Kidney tubule cell (primary cell): ENCODE data around the gene EGFR.
A peak's percentile ranks its signal among the peaks of the same experiment; 100 is the strongest.
"Not testable (repeated sequence)": the region's sequence is repeated elsewhere in the genome, so short reads cannot be mapped to it uniquely, and the experiment has no call there.

Experiments
- DNase-seq: peaks from one replicate; pipeline ENCODE4 v3.0.0-alpha.2; 2018; ENCODE audit warnings: low spot score

The EGFR gene

DNA sequence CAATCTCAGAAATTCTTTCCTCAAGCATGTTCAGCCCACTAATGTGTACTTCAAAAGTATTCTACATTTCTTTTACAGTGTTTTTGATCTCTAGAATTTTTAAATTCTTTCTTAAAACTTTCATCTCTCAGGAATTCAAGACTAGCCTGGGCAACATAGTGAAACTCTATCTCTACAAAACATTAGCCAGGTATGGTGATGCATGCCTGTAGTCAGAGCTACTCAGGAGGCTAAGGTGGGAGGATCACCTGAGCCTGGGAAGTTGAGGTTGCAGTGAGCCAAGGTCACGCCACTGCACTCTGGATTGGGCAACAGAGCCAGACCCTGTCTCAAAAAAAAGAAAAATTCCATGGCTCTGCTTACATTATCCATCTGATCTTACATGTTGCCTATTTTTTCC, 5.0 kb upstream of the EGFR start:
- DNase-seq, result peak; percentile 66

DNA sequence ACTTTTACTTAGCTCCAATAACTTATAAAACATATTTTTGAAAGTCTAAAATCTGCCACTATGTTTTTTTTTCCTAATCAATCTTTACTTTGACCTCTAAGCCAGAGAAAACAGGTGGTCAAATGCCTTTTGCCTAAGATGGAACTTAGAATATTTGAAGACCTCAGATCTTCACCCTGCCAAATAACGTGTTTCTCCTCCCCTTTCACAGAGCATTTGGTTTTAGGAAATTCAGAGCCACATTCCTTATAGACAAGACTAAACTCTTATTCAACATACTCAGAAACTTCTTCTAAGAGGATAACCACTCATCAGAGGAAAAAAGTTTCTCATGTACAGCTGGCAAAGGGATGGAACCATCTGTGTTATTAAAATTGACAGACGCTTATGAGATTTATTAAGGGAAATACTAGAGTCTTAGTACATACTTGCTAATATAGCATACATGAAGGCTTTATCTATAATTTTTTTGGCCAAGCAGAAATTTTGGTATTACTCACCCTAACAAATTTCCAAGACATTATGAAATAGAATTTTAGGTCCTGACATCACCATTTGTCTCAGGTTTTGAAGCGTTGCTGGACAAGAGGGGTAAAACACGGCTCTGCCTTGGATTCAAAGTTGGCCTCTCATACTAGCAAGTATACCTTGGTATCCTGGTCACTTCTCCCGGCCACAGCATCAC, 2.6 kb upstream of the EGFR start:
- no peak for DNase-seq

- DNase-seq, result no peak
Observed at GRCh38 chr7:55016746-55017090, 2.1 kb upstream of the EGFR start.

- DNase-seq, result no peak
Observed at GRCh38 chr7:55017841-55018240, 976 bp upstream of the EGFR start.

DNA sequence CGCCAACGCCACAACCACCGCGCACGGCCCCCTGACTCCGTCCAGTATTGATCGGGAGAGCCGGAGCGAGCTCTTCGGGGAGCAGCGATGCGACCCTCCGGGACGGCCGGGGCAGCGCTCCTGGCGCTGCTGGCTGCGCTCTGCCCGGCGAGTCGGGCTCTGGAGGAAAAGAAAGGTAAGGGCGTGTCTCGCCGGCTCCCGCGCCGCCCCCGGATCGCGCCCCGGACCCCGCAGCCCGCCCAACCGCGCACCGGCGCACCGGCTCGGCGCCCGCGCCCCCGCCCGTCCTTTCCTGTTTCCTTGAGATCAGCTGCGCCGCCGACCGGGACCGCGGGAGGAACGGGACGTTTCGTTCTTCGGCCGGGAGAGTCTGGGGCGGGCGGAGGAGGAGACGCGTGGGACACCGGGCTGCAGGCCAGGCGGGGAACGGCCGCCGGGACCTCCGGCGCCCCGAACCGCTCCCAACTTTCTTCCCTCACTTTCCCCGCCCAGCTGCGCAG, 424 bp downstream of the EGFR start:
- no peak for DNase-seq

DNA sequence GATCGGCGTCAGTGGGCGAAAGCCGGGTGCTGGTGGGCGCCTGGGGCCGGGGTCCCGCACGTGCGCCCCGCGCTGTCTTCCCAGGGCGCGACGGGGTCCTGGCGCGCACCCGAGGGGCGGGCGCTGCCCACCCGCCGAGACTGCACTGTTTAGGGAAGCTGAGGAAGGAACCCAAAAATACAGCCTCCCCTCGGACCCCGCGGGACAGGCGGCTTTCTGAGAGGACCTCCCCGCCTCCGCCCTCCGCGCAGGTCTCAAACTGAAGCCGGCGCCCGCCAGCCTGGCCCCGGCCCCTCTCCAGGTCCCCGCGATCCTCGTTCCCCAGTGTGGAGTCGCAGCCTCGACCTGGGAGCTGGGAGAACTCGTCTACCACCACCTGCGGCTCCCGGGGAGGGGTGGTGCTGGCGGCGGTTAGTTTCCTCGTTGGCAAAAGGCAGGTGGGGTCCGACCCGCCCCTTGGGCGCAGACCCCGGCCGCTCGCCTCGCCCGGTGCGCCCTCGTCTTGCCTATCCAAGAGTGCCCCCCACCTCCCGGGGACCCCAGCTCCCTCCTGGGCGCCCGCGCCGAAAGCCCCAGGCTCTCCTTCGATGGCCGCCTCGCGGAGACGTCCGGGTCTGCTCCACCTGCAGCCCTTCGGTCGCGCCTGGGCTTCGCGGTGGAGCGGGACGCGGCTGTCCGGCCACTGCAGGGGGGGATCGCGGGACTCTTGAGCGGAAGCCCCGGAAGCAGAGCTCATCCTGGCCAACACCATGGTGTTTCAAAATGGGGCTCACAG, 1.1 kb downstream of the EGFR start:
- peak; percentile 62 for DNase-seq

GRCh38 chr7:55020466-55020871, 1.7 kb downstream of the EGFR start:
- DNase-seq, result peak; percentile 50

DNA sequence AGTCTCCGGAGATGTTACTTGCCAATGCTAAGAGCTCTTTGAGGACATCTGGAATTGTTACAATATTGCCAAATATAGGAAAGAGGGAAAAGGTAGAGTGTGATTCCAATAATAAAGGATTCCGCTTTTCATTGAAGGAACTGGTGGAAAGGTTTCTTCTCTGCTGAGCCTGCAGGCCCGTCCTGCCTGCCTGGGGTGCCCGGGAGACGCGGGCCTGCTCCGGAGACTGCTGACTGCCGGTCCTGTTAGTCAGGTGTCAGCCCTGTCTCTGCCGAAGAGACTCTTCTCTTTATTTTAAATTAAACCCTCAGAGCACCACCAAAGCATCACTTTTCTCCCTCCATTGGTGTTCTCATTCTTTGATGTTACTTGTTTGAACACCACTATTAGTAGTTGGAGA, 2.2 kb downstream of the EGFR start:
- no peak for DNase-seq

GRCh38 chr7:55022002-55022985, 3.5 kb downstream of the EGFR start:
- DNase-seq, result peak; percentile 73

GRCh38 chr7:55023841-55024505, 5.2 kb downstream of the EGFR start:
- no peak for DNase-seq

- DNase-seq, result no peak
Observed at GRCh38 chr7:55024776-55025175, 6.0 kb downstream of the EGFR start.

DNA sequence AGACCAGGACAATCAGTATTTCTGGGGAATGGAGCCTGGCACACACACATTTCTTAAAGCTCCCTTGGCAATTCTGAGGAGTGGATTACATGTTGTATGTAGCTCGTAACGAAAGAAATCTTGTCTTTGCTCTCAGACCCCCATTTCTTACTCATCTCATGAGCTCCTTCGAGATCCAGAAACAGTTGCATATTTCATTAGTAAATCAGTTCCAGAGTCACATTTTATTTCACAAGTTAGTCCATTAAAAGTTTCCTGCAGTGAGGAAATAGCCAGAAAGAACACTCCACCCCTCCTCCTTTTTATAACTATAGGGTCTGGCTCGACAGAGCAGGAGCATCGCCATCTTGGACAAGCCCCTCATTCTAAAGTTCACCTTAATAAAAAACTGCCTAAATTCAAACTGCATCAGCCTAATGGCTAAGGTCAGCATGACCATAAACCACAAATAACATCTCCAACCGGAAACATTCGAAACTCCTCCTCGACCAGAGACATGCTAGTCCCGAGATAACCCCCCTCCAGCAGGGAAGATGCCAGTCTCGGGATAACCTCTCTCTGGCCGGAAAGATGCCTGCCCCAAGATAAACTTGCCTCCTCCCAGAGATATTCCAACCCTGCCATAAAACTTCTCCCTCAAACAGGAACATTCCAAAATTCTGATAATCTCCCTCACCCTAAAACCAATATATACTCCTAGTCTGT, 7.4 kb downstream of the EGFR start:
- DNase-seq, result no peak

GRCh38 chr7:55026867-55027490, 8.2 kb downstream of the EGFR start:
- DNase-seq, result peak; percentile 44

DNA sequence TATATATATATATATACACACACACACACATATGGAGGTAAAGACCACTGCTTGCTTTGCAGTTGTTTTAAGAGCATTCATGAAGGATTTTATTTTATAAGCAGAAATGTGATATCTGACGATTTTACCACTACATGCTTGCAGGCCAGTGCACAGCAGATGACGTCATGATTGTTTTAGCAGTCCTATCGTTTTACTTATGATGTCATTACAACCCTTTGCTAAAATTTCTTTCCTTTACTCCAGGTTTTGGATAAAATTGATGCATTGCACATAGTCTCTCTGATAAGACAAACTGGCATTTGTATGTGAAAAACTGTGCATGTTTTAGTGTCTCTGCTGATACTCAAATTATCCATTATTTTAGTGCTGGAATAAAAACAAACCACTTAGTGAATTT, 9.2 kb downstream of the EGFR start:
- DNase-seq, result no peak

GRCh38 chr7:55030314-55030713, 11.5 kb downstream of the EGFR start:
- DNase-seq, result no peak

- no peak for DNase-seq
Observed at GRCh38 chr7:55031075-55031474, 12.3 kb downstream of the EGFR start.

DNA sequence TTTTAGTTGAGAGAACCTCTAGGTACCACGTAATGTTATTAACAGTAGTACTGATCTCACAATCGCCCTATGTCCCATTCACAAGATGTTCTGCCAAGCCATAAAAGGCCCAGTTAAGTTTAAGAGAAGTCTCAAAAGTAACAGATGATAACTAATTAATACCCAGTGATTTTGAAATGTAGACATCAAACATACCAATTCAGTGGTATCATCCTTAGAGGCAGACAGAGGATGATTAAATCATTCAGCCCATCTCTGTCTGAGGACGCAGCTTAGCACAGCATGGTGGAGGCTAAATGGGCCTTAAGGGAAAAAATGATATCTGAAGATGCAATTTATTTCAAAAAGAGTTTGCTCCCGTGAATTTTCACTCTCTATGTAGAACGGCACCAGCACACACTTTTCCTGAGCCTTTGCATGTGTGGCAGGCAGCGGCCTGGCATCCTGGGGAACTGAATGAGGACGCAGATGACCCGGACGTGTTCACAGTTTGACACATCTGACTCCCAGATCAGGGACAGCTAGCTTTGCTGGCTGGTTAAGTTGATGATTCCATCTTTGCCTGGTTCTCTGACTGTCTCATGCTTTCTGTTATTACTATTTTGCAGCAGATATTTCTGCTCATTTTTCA, 13.4 kb downstream of the EGFR start:
- DNase-seq, result no peak

GRCh38 chr7:55033236-55033846, 14.5 kb downstream of the EGFR start:
- DNase-seq, result no peak

DNA sequence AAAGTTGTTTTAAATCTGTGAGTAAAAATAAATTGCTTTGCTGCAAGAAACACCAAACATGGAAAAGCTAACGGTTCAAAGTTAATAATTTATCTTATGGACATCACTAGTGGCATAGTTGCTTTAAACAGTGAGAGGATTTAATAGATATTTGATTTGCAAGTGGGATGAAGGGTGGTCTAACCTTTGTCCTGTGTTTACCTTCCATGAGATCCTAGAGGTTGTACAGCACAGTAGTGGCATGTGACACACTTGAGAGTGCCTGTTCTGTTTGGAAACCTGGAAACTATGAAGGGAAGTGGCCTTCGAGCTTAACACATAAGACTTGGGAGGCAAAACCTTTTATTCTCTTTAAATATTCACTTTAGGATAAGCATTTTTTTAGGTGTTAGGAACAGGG, 16.0 kb downstream of the EGFR start:
- DNase-seq, result no peak

GRCh38 chr7:55035410-55035809, 16.6 kb downstream of the EGFR start:
- not testable (repeated sequence) for DNase-seq
